Neuronal stem cell (in vitro differentiated cells): ENCODE measurements around the gene OCA2.

Source experiments
- DNase-seq: peaks from one replicate; pipeline ENCODE4 v3.0.0-alpha.2; 2013; ENCODE audit warnings: low spot score
- H2AFZ ChIP-seq: one replicate; pipeline ENCODE4 v1.6.1; 2013; ENCODE audit warnings: mild to moderate bottlenecking, low read length, inconsistent platforms
- H2AK5ac ChIP-seq: 2 replicates; pipeline ENCODE4 v1.6.1; 2013; ENCODE audit warnings: low read depth, mild to moderate bottlenecking, inconsistent platforms, low read length, moderate library complexity, mixed read lengths
- H2BK120ac ChIP-seq: 2 replicates; pipeline ENCODE4 v1.6.1; 2013; ENCODE audit warnings: low read depth, mild to moderate bottlenecking, inconsistent platforms, low read length, moderate library complexity, mixed read lengths
- H2BK12ac ChIP-seq: one replicate; pipeline ENCODE4 v1.6.1; 2013; ENCODE audit warnings: low read length, inconsistent platforms
- H2BK15ac ChIP-seq: 2 replicates; pipeline ENCODE4 v1.6.1; 2013; ENCODE audit warnings: mild to moderate bottlenecking, low read length, inconsistent platforms, mixed read lengths
- H2BK5ac ChIP-seq: one replicate; pipeline ENCODE4 v1.6.1; 2013; ENCODE audit warnings: inconsistent platforms, mild to moderate bottlenecking, low read length, moderate library complexity
- H3K14ac ChIP-seq: one replicate; pipeline ENCODE4 v1.6.1; 2013; ENCODE audit warnings: low read length, inconsistent platforms
- H3K18ac ChIP-seq: 2 replicates; pipeline ENCODE4 v1.6.1; 2013; ENCODE audit warnings: low read length, inconsistent platforms
- H3K23ac ChIP-seq: 2 replicates; pipeline ENCODE4 v1.6.1; 2013; ENCODE audit warnings: low read depth, mild to moderate bottlenecking, mixed read lengths, low read length, inconsistent platforms; ENCODE audit not compliant: poor library complexity
- H3K27ac ChIP-seq: replicated peaks from 3 replicates; pipeline ENCODE4 v1.5.1; 2013; ENCODE audit warnings: low read length, inconsistent platforms
- H3K27me3 ChIP-seq, 3 experiments: 2 replicates each; pipeline ENCODE4 v1.6.1; 2013; ENCODE audit warnings: low read length in 3 of 3, mild to moderate bottlenecking in 2 of 3, inconsistent platforms in 1 of 3, low read depth in 1 of 3, mixed read lengths in 1 of 3, moderate library complexity in 1 of 3; ENCODE audit not compliant: control insufficient read depth in 3 of 3, insufficient read depth in 3 of 3
- H3K36me3 ChIP-seq, 2 donors: replicated peaks in 1 of 2; 2 replicates each; pipeline ENCODE4 v1.6.1; 2013; ENCODE audit warnings: low read length in 2 of 2; ENCODE audit not compliant: control insufficient read depth in 2 of 2, insufficient read depth in 2 of 2
- H3K4ac ChIP-seq: 2 replicates; pipeline ENCODE4 v1.6.1; 2013; ENCODE audit warnings: inconsistent platforms, mild to moderate bottlenecking, low read length, moderate library complexity
- H3K4me1 ChIP-seq, 2 donors: 1 replicate in 1 of 2; 2 replicates in 1 of 2; pipeline ENCODE4 v1.6.1; 2013; ENCODE audit warnings: low read length in 2 of 2, low read depth in 1 of 2; ENCODE audit not compliant: control insufficient read depth in 2 of 2, insufficient read depth in 1 of 2
- H3K4me2 ChIP-seq: one replicate; pipeline ENCODE4 v1.6.1; 2013; ENCODE audit warnings: mild to moderate bottlenecking, low read length, inconsistent platforms; ENCODE audit not compliant: insufficient read depth, poor library complexity, severe bottlenecking
- H3K4me3 ChIP-seq, 2 donors: 2 replicates each; pipeline ENCODE4 v1.5.1; 2013; ENCODE audit warnings: low read length in 2 of 2, mild to moderate bottlenecking in 2 of 2, inconsistent platforms in 1 of 2, moderate library complexity in 1 of 2
- H3K79me1 ChIP-seq: one replicate; pipeline ENCODE4 v1.6.1; 2013; ENCODE audit warnings: low read depth, mild to moderate bottlenecking, inconsistent platforms, low read length, moderate library complexity
- H3K9ac ChIP-seq: one replicate; pipeline ENCODE4 v1.6.1; 2013; ENCODE audit warnings: mild to moderate bottlenecking, low read depth, low read length, inconsistent platforms; ENCODE audit not compliant: poor library complexity
- H3K9me3 ChIP-seq, 2 donors: replicated peaks in 1 of 2; 2 replicates each; pipeline versions ENCODE3 to v1.6.1; 2013; ENCODE audit warnings: low read length in 2 of 2, mild to moderate bottlenecking in 2 of 2, inconsistent platforms in 1 of 2, low read depth in 1 of 2, mixed read lengths in 1 of 2, moderate library complexity in 1 of 2; ENCODE audit not compliant: control insufficient read depth in 2 of 2, insufficient read depth in 1 of 2
- H4K8ac ChIP-seq: one replicate; pipeline ENCODE4 v1.6.1; 2013; ENCODE audit warnings: low read depth, mild to moderate bottlenecking, inconsistent platforms, low read length, moderate library complexity
- H4K91ac ChIP-seq: one replicate; pipeline ENCODE4 v1.6.1; 2013; ENCODE audit warnings: low read length, low read depth, mild to moderate bottlenecking, inconsistent platforms; ENCODE audit not compliant: poor library complexity
- WGBS, 2 donors: extraction: QIAGEN DNeasy Blood & Tissue Kit; methylation state at CpG; one replicate each; pipeline ENCODE4 v1.1.7; 2013; ENCODE audit warnings: missing lambda C conversion rate in 2 of 2, mixed read lengths in 1 of 2; ENCODE audit not compliant: insufficient read length in 2 of 2, insufficient replicate concordance in 1 of 2; ENCODE audit errors: extremely low coverage in 2 of 2; 5-methylcytosine and 5-hydroxymethylcytosine counted together

The OCA2 gene

DNA sequence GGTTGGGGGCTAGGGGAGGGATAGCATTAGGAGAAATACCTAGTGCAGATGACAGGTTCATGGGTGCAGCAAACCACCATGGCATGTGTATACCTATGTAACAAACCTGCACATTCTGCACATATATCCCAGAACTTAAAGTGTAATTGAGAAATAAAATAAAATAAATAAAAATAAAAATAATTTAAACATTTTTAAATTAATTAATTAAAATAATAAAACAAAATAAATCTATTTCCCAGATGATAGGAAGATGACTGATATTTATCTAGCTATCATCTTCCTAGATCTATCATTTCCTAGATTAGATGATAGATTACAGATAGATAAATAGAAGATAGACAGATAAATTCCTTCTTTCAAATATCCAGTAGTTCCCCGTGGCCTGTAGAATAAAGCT, 137.3 kb downstream of the OCA2 start:
- no peak overlapping the region for H3K23ac ChIP-seq
- no CpG with 5 or more reads among the region's 1 CpG for WGBS, 2 donors

DNA sequence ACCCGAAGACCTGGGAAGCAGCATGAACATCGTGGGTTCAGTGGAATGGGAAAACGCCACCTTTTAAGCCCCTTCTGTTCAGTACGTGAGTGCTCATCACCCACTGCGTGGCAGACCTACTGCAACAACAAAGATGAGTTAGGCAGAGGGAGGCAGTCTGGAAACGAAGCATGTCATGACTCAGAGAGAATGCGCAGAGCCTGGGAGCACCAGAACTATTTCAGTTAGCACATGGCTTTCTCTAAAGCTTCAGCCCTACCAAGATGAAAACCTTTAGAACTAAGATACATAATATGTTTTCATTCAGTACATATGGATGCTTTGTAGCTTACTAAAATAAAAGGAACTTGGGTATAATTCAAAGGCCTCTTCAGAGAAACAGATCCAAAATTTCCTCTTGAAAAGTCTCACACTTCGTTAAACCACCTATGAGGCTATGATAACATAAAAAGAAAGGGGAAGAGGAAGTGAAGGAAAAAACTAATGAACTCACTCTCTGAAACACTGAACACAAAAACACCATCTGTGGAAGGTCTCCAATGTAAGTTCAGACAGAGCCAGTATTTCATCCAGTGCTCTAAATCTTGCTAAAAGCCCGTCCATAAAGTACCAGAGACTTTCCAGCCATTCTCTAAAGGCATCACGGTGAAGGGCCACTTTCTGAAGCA, 140.1 kb downstream of the OCA2 start:
- H3K4me2 ChIP-seq, result no peak overlapping the region
- no peak overlapping the region for H2BK5ac ChIP-seq
- H4K91ac ChIP-seq, result no peak overlapping the region
- no peaks in the 10 kb centered on the region for H3K9me3 ChIP-seq
- peaks cover 0 to 7% of the 10 kb centered on the region in 2 donors for H3K4me1 ChIP-seq
- H2AK5ac ChIP-seq, result no peak overlapping the region
- no peak overlapping the region for H4K8ac ChIP-seq
- no peak overlapping the region for H3K14ac ChIP-seq
- H2BK15ac ChIP-seq, result no peak overlapping the region
- no peak overlapping the region for H3K4me3 ChIP-seq
- no peaks in the 10 kb centered on the region for H3K36me3 ChIP-seq
- no CpG with 5 or more reads among the region's 10 CpGs for WGBS, 2 donors
- H3K18ac ChIP-seq, result peak overlapping the region; percentile 70
- H3K27ac ChIP-seq, result no peak overlapping the region
- H2BK12ac ChIP-seq, result no peak overlapping the region
- no peak overlapping the region for H3K4ac ChIP-seq
- H3K9ac ChIP-seq, result no peak overlapping the region
- DNase-seq, result no peak
- H3K79me1 ChIP-seq, result no peaks in the 10 kb centered on the region
- no peak overlapping the region for H3K23ac ChIP-seq
- H2BK120ac ChIP-seq, result no peak overlapping the region
- H3K27me3 ChIP-seq, result peaks cover 0 to 3% (median 0%) of the 10 kb centered on the region in 3 experiments
- H2AFZ ChIP-seq, result no peak overlapping the region

More for the DNA sequence above, 137.3 kb downstream of the OCA2 start:
- Histone ChIP-seq H3K79me1 (no peaks in the 10 kb centered on the region), H3K14ac (no peak overlapping the region), H3K4me2 (no peak overlapping the region), H2BK120ac (no peak overlapping the region), H3K9me3 (no peaks in the 10 kb centered on the region), H2AK5ac (no peak overlapping the region), H2BK15ac (no peak overlapping the region), H3K4ac (no peak overlapping the region), H3K36me3 (no peaks in the 10 kb centered on the region), H3K27me3 (peaks cover 0 to 3% (median 0%) of the 10 kb centered on the region in 3 experiments), H3K4me1 (peaks cover 0 to 5% of the 10 kb centered on the region in 2 donors), H2AFZ (no peak overlapping the region), H4K91ac (no peak overlapping the region), H3K18ac (no peak overlapping the region), H2BK12ac (no peak overlapping the region), H2BK5ac (no peak overlapping the region), H4K8ac (no peak overlapping the region), H3K9ac (no peak overlapping the region), H3K27ac (no peak overlapping the region), H3K4me3 (no peak overlapping the region)
- DNase-seq, result no peak

DNA sequence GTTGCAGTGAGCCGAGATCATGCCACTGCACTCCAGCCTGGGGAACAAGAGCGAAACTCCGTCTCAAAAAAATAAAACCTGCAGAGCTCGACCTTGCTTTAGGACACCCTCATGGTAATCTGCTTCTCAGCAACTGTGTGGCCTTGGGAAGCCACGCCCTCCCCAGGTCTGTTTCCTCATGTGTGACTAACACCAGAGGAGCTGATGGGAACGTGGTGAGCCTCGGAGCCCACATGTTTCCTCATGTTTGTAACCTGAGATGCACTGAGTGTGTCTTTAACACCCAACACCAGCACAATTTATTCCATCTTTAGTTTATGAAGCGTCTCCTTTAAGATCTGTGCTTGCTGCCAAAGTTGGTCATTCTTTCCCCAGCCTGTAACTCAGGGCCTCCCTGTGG, 142.8 kb downstream of the OCA2 start:
- Histone ChIP-seq H3K79me1 (no peaks in the 10 kb centered on the region), H3K18ac (no peak overlapping the region), H3K4me1 (peaks cover 0 to 7% of the 10 kb centered on the region in 2 donors), H3K4me3 (no peak overlapping the region), H3K23ac (no peak overlapping the region), H2BK12ac (no peak overlapping the region), H2BK5ac (no peak overlapping the region), H2AFZ (no peak overlapping the region), H3K4ac (no peak overlapping the region), H3K36me3 (no peaks in the 10 kb centered on the region), H3K27ac (no peak overlapping the region), H2BK120ac (no peak overlapping the region), H3K14ac (no peak overlapping the region), H2BK15ac (no peak overlapping the region), H4K8ac (no peak overlapping the region), H2AK5ac (peak overlapping the region; percentile 64), H3K4me2 (no peak overlapping the region), H3K9ac (no peak overlapping the region), H3K9me3 (no peaks in the 10 kb centered on the region), H4K91ac (no peak overlapping the region), H3K27me3 (peaks cover 0 to 3% (median 0%) of the 10 kb centered on the region in 3 experiments)
- no CpG with 5 or more reads among the region's 8 CpGs for WGBS, 2 donors
- DNase-seq, result no peak

DNA sequence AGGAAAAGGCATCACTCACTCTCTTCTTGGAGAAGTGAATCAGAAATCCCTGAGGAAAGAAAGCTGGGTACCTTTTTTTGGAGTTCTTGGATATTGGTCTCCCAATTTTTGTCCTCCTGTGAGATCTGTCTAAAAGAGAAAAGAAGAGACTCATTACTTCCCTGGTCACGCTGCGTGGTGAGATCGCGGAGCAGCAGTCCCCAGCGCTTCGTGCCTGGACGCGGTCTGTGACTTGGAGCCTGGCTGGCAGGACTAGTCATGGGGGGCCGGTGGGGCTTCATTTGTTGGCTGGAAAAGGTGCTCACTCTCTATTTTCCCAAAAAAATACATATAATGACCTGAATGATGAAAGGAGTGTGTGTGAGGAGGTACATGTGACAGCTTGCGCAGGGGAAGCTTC, 144.0 kb downstream of the OCA2 start:
- H3K4ac ChIP-seq, result no peak overlapping the region
- no peak overlapping the region for H4K91ac ChIP-seq
- no peak overlapping the region for H3K27ac ChIP-seq
- no peak overlapping the region for H2AFZ ChIP-seq
- H3K14ac ChIP-seq, result no peak overlapping the region
- H3K79me1 ChIP-seq, result no peaks in the 10 kb centered on the region
- H3K27me3 ChIP-seq, result peaks cover 0 to 3% (median 0%) of the 10 kb centered on the region in 3 experiments
- no peak overlapping the region for H2BK15ac ChIP-seq
- H3K23ac ChIP-seq, result no peak overlapping the region
- DNase-seq, result no peak
- H3K9ac ChIP-seq, result no peak overlapping the region
- H3K9me3 ChIP-seq, result no peaks in the 10 kb centered on the region
- H3K4me2 ChIP-seq, result no peak overlapping the region
- H3K36me3 ChIP-seq, result no peaks in the 10 kb centered on the region
- H2AK5ac ChIP-seq, result no peak overlapping the region
- no peak overlapping the region for H3K4me3 ChIP-seq
- no peak overlapping the region for H4K8ac ChIP-seq
- no peak overlapping the region for H2BK5ac ChIP-seq
- H3K18ac ChIP-seq, result no peak overlapping the region
- H3K4me1 ChIP-seq, result peaks cover 0 to 7% of the 10 kb centered on the region in 2 donors
- no peak overlapping the region for H2BK120ac ChIP-seq
- no peak overlapping the region for H2BK12ac ChIP-seq
- no CpG with 5 or more reads among the region's 10 CpGs for WGBS, 2 donors
